HepG2 (cell line): Measurements from ENCODE around the gene SPACDR. TPM values are rescaled to one million over a fixed set of nuclear protein-coding genes. Genes with fewer than 3 reads are reported as not detected.

Experiments
- AFF4 ChIP-seq: sonication (generic); formaldehyde crosslinking; IDR thresholded peaks from 2 replicates; pipeline ENCODE4 v1.4.0; 2020; ENCODE audit warnings: missing genetic modification reagents
- GABPB1 ChIP-seq: IDR thresholded peaks from 2 replicates; pipeline ENCODE4 v1.6.1; 2016; ENCODE audit warnings: mild to moderate bottlenecking, missing genetic modification reagents, moderate library complexity, missing compliant biosample characterization
- GLI4 ChIP-seq: sonication (generic); formaldehyde crosslinking; IDR thresholded peaks from 2 replicates; pipeline ENCODE4 v1.5.1; 2020; ENCODE audit warnings: missing genetic modification reagents, mild to moderate bottlenecking, moderate library complexity, borderline replicate concordance
- HNF4G ChIP-seq, 2 experiments: sonication (generic) in 1 of 2; formaldehyde crosslinking in 1 of 2; IDR thresholded peaks; 2 replicates each; pipeline versions ENCODE4 v1.4.0 to v1.6.1; 2011 to 2020; ENCODE audit warnings: borderline replicate concordance in 2 of 2, low read depth in 2 of 2, mild to moderate bottlenecking in 2 of 2, low read length in 1 of 2, missing genetic modification reagents in 1 of 2, moderate library complexity in 1 of 2
- KLF9 ChIP-seq: IDR thresholded peaks from 2 replicates; pipeline ENCODE4 v1.6.1; 2016; ENCODE audit warnings: low read depth
- NFKB2 ChIP-seq: sonication (generic); formaldehyde crosslinking; IDR thresholded peaks from 2 replicates; pipeline ENCODE4 v1.4.0; 2020; ENCODE audit warnings: missing genetic modification reagents, borderline replicate concordance
- ZHX1 ChIP-seq: sonication (generic); formaldehyde crosslinking; IDR thresholded peaks from 2 replicates; pipeline ENCODE4 v1.8.1; 2022; ENCODE audit warnings: low read depth, mild to moderate bottlenecking, missing genetic modification reagents
- ZNF282 ChIP-seq: fragments of 450-650 bp; IDR thresholded peaks from 2 replicates; pipeline ENCODE4 v1.6.1; 2018; ENCODE audit not compliant: partially characterized antibody
- ZNF34 ChIP-seq: sonication (generic); formaldehyde crosslinking; IDR thresholded peaks from 2 replicates; pipeline ENCODE4 v1.4.0; 2020; ENCODE audit warnings: mild to moderate bottlenecking, missing genetic modification reagents, borderline replicate concordance
- ZNF484 ChIP-seq: sonication (generic); formaldehyde crosslinking; IDR thresholded peaks from 2 replicates; pipeline ENCODE4 v1.5.1; 2020; ENCODE audit warnings: mild to moderate bottlenecking, low read depth, missing genetic modification reagents, borderline replicate concordance
- ZNF576 ChIP-seq: sonication (generic); formaldehyde crosslinking; IDR thresholded peaks from 2 replicates; pipeline ENCODE4 v1.4.0; 2020; ENCODE audit warnings: mild to moderate bottlenecking, missing genetic modification reagents
- ZNF775 ChIP-seq: sonication (generic); formaldehyde crosslinking; IDR thresholded peaks from 2 replicates; pipeline ENCODE4 v1.4.0; 2020; ENCODE audit warnings: missing genetic modification reagents, mild to moderate bottlenecking, moderate library complexity, borderline replicate concordance
- polyA plus RNA-seq, 8 experiments: library from polyadenylated mRNA; depleted of rRNA in 3 of 8; stranded (reverse) in 7 of 8; unstranded in 1 of 8; fragments of >200 nt; fragmentation: Illumina TruSeq in 4 of 8; extraction: Trizol in 4 of 8; gene quantifications; 2 replicates each; pipeline versions ENCODE4 v1.2.1 to v1.2.3, GENCODE V29; 2011 to 2016; ENCODE audit warnings: low read depth in 4 of 8, missing spikeins in 1 of 8, mixed read lengths in 1 of 8; ENCODE audit not compliant: insufficient read depth in 1 of 8
- total RNA-seq, 5 experiments: library from RNA; depleted of rRNA; stranded (reverse); fragments of >200 nt; fragmentation: Illumina TruSeq; extraction: Trizol; gene quantifications; 2 replicates each; pipeline ENCODE4 v1.2.3, GENCODE V29; 2016; ENCODE audit warnings: low read depth in 1 of 5
- TF ChIP-seq, protein P1 (sequence below): sonication (generic); formaldehyde crosslinking; IDR thresholded peaks from 2 replicates; pipeline ENCODE4 v1.4.0; 2020; ENCODE audit warnings: low read depth, missing genetic modification reagents
- TF ChIP-seq, protein P2 (sequence below): IDR thresholded peaks from 2 replicates; pipeline ENCODE4 v1.6.1; 2018; ENCODE audit warnings: missing genetic modification reagents, mild to moderate bottlenecking, missing compliant biosample characterization

Gene SPACDR
- total and polyA plus RNA-seq, 2 of the 13 experiments (the other 11 are each of a cell fraction or from before 2014, with no cell fraction given), result 0.41 TPM; not detected in 1

DNA sequence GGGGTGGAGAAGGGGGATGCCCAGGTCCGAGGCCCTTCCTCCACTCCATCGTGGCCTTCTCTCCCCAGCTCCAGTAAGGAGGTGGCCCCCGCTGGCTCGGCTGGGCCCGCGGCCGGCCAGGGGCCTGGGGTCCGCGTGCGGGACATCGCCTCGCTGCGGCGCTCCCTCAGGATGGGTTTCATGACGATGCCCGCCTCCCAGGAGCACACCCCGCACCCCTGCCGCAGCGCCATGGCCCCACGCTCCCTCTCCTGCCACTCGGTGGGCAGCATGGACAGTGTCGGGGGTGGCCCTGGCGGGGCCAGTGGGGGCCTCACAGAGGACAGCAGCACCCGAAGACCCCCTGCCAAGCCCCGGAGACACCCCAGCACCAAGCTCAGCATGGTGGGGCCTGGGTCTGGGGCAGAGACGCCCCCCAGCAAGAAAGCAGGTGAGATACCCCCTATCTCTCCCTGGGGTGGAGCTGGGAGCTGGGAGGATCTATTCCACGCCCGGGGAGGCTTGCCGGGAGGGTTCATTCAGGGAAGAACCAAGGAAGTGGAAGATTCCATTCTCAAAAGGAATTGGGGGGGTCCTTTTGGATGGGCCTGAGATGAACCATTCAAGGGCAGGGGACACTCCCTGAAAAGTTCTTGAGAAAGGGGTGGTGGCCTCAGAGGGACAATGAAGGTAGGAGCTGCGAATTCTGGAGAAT, 22.8 kb upstream of the SPACDR start (continued):
- TF ChIP-seq AFF4, result no peak
- no peak for TF ChIP-seq HNF4G (IDR thresholded peaks at IDR 0.05; ENCODE audit: borderline replicate concordance, low read depth, low read length)
- TF ChIP-seq HNF4G (CRISPR knock-in tag; IDR thresholded peaks at IDR 0.05; ENCODE audit: borderline replicate concordance, low read depth), result no peak
- TF ChIP-seq ZNF484 (CRISPR knock-in tag), result no peak
- no peak for TF ChIP-seq ZNF34 (CRISPR knock-in tag)
- no peak for TF ChIP-seq KLF9 (CRISPR knock-in tag)
- no peak for TF ChIP-seq ZNF576
- TF ChIP-seq ZNF775 (CRISPR knock-in tag), result no peak
- peak; percentile 16; the same call in 1 of the 2 replicates for TF ChIP-seq GABPB1
- TF ChIP-seq, protein P1, sequence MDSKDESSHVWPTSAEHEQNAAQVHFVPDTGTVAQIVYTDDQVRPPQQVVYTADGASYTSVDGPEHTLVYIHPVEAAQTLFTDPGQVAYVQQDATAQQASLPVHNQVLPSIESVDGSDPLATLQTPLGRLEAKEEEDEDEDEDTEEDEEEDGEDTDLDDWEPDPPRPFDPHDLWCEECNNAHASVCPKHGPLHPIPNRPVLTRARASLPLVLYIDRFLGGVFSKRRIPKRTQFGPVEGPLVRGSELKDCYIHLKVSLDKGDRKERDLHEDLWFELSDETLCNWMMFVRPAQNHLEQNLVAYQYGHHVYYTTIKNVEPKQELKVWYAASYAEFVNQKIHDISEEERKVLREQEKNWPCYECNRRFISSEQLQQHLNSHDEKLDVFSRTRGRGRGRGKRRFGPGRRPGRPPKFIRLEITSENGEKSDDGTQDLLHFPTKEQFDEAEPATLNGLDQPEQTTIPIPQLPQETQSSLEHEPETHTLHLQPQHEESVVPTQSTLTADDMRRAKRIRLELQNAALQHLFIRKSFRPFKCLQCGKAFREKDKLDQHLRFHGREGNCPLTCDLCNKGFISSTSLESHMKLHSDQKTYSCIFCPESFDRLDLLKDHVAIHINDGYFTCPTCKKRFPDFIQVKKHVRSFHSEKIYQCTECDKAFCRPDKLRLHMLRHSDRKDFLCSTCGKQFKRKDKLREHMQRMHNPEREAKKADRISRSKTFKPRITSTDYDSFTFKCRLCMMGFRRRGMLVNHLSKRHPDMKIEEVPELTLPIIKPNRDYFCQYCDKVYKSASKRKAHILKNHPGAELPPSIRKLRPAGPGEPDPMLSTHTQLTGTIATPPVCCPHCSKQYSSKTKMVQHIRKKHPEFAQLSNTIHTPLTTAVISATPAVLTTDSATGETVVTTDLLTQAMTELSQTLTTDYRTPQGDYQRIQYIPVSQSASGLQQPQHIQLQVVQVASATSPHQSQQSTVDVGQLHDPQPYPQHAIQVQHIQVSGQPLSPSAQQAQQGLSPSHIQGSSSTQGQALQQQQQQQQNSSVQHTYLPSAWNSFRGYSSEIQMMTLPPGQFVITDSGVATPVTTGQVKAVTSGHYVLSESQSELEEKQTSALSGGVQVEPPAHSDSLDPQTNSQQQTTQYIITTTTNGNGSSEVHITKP (CRISPR knock-in tag), result peak; percentile 97
- no peak for TF ChIP-seq GLI4 (CRISPR knock-in tag)
- TF ChIP-seq, protein P2, sequence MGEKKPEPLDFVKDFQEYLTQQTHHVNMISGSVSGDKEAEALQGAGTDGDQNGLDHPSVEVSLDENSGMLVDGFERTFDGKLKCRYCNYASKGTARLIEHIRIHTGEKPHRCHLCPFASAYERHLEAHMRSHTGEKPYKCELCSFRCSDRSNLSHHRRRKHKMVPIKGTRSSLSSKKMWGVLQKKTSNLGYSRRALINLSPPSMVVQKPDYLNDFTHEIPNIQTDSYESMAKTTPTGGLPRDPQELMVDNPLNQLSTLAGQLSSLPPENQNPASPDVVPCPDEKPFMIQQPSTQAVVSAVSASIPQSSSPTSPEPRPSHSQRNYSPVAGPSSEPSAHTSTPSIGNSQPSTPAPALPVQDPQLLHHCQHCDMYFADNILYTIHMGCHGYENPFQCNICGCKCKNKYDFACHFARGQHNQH (CRISPR knock-in tag), result no peak
- TF ChIP-seq NFKB2 (CRISPR knock-in tag), result no peak
- TF ChIP-seq ZHX1 (CRISPR knock-in tag), result no peak
- TF ChIP-seq ZNF282, result no peak
